ENCODE measurements around the gene RUNX2. TPM values are rescaled to one million over a fixed set of nuclear protein-coding genes. Genes with fewer than 3 reads are reported as not detected.

Gene RUNX2
- total and polyA plus RNA-seq, 8 donors = 2.5 to 5.9 (median 3.0) TPM

- no peak for TF ChIP-seq CTCF (IDR thresholded peaks at IDR 0.05)
- no peak for DNase-seq
- no peak overlapping the region for H3K27ac ChIP-seq
- no peak overlapping the region for H3K4me3 ChIP-seq
- ATAC-seq = no peak
- H3K27me3 ChIP-seq = no peaks in the 10 kb centered on the region
- no peaks in the 10 kb centered on the region for H3K9me3 ChIP-seq
- H3K36me3 ChIP-seq = no peaks in the 10 kb centered on the region
- no peaks in the 10 kb centered on the region for H3K4me1 ChIP-seq
- intact Hi-C loops (cut with DNase I) = no loop called here
These were observed 307.2 kb downstream of the RUNX2 start for GRCh38 chr6:45635284-45635867.

GRCh38 chr6:45637056-45637455, 308.9 kb downstream of the RUNX2 start:
- intact Hi-C loops (cut with DNase I) = no loop called here
- TF ChIP-seq CTCF (IDR thresholded peaks at IDR 0.05) = no peak

GRCh38 chr6:45637611-45638257, 309.6 kb downstream of the RUNX2 start:
- Histone ChIP-seq H3K27ac (no peak overlapping the region), H3K4me3 (no peak overlapping the region), H3K4me1 (no peaks in the 10 kb centered on the region), H3K9me3 (no peaks in the 10 kb centered on the region), H3K27me3 (no peaks in the 10 kb centered on the region), H3K36me3 (no peaks in the 10 kb centered on the region)
- DNase-seq = no peak
- TF ChIP-seq CTCF (IDR thresholded peaks at IDR 0.05) = no peak
- no peak for ATAC-seq
- intact Hi-C loops (cut with DNase I) = no loop called here

More at GRCh38 chr6:45637056-45637455, 308.9 kb downstream of the RUNX2 start:
- Histone ChIP-seq H3K27me3 (no peaks in the 10 kb centered on the region), H3K27ac (no peak overlapping the region), H3K36me3 (no peaks in the 10 kb centered on the region), H3K9me3 (no peaks in the 10 kb centered on the region), H3K4me1 (no peaks in the 10 kb centered on the region), H3K4me3 (no peak overlapping the region)
- DNase-seq = no peak
- no peak for ATAC-seq

GRCh38 chr6:45640081-45640491, 312.0 kb downstream of the RUNX2 start:
- H3K27ac ChIP-seq = no peak overlapping the region
- TF ChIP-seq CTCF (IDR thresholded peaks at IDR 0.05) = no peak
- DNase-seq = no peak
- ATAC-seq = no peak
- H3K4me3 ChIP-seq = no peak overlapping the region
- H3K27me3 ChIP-seq = peaks cover 0 to 14% of the 10 kb centered on the region in 2 donors
- no peaks in the 10 kb centered on the region for H3K36me3 ChIP-seq
- no peaks in the 10 kb centered on the region for H3K9me3 ChIP-seq
- H3K4me1 ChIP-seq = no peaks in the 10 kb centered on the region
- intact Hi-C loops (cut with DNase I) = no loop called here

- ATAC-seq (no peak), DNase-seq (no peak)
These were observed 312.7 kb downstream of the RUNX2 start for GRCh38 chr6:45640811-45641210.

More at GRCh38 chr6:45640811-45641210, 312.7 kb downstream of the RUNX2 start:
- no peaks in the 10 kb centered on the region for H3K9me3 ChIP-seq
- intact Hi-C loops (cut with DNase I) = no loop called here
- no peak overlapping the region for H3K4me3 ChIP-seq
- H3K27me3 ChIP-seq = peaks cover 0 to 14% of the 10 kb centered on the region in 2 donors
- no peak for TF ChIP-seq CTCF (IDR thresholded peaks at IDR 0.05)
- no peak overlapping the region for H3K27ac ChIP-seq
- no peaks in the 10 kb centered on the region for H3K4me1 ChIP-seq
- no peaks in the 10 kb centered on the region for H3K36me3 ChIP-seq
